ENCODE measurements around the gene FBXW9.

DNA sequence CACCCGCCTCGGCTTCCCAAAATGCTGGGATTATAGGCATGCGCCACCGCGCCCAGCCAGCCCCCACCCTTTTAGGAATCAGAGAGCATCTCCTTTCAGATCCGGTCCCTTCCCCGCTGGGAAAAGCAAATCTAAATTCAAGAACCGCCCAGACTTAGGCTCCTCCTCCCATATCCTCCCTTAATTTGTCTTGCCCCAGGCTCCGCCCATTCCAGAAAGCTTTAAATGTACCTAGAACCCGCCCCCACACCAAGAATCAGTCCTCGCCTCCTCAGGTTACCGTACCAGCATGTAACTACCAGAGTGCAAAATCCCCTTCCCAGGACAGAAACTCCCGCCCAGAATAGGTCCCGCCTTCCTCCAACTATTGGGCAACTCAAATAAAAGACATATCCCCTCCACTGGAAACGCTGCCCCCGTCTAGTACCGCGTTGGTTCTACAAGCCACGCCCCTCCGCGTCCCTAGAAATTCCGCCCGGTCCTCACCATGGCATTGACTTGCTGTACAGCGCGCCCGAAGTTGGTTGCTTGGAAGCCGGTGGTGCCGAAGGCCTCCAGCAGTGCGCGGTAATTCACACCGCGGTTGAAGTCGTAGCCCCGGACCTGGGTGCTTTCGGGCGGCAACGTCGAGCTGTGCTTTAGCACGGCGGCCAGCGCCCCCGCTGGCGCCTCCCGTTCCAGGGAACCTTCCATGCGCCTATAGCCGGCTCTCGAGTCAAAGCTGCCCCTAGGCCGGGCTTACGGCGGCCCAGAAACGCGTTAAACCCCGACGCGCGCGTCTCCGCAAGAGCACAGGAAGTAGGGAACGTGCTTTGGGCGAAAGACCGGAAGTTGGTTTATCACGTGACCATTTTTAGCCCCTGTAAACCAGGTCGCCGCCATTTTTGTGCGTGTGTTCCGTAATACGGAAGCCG is 15.1 kb downstream of the FBXW9 start, which contains the start of gene DHPS:
- TF ChIP-seq, protein P1, sequence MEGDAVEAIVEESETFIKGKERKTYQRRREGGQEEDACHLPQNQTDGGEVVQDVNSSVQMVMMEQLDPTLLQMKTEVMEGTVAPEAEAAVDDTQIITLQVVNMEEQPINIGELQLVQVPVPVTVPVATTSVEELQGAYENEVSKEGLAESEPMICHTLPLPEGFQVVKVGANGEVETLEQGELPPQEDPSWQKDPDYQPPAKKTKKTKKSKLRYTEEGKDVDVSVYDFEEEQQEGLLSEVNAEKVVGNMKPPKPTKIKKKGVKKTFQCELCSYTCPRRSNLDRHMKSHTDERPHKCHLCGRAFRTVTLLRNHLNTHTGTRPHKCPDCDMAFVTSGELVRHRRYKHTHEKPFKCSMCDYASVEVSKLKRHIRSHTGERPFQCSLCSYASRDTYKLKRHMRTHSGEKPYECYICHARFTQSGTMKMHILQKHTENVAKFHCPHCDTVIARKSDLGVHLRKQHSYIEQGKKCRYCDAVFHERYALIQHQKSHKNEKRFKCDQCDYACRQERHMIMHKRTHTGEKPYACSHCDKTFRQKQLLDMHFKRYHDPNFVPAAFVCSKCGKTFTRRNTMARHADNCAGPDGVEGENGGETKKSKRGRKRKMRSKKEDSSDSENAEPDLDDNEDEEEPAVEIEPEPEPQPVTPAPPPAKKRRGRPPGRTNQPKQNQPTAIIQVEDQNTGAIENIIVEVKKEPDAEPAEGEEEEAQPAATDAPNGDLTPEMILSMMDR (IDR thresholded peaks at IDR 0.05), result peak in 2 of 6 experiments; percentile 9 to 16
- TF ChIP-seq POLR2A (IDR thresholded peaks at IDR 0.05), result peak in 2 of 4 donors; percentile 55 to 58
